ENCODE data around the gene CCND2.

DNA sequence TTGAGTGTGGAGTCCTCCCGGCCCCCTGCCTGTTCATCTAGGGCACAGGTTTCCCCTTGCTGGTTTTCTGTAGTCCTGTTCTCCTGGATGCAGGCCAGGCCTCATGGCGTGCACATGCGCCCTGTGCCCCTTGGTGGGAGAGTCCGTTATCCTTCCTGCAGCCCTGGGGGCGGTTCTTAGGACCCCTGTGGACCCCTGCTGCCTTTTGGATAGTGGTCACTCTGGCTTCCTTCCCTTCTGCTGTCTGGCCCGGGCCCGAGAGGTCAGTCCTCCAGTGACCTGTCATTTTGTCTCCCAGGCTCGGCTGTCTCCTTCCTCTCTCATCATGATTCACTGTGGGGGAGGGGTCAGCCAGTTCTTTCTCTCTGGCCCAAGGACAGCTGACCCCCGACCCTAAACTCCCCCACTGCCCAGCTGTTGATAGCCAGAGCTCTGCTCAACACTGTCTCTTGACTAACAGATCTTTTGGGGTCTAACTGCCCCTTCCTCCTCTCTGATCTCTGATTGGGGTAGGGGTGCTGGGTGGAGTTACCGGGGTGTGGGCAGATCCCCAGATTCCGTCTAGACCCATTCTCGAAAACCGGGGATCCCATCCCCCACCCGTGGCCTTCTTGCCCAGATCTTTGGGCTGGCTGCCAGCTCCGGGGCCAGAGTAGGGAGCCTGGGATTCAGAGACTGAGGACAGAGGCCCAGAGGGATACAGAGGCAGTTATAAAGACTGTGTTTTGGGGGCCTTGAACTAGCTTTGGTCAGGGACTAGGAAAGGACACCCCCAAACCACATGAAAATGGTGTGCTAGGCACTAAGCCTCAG lies 7.0 kb downstream of the CCND2 start:
- TF ChIP-seq TAF1 (IDR thresholded peaks at IDR 0.05; ENCODE audit: low read depth) = no peak
- TF ChIP-seq EGR1 (IDR thresholded peaks at IDR 0.05) = no peak
- no peak for TF ChIP-seq EP300 (IDR thresholded peaks at IDR 0.05; ENCODE audit: borderline replicate concordance)
- TF ChIP-seq, protein P1, sequence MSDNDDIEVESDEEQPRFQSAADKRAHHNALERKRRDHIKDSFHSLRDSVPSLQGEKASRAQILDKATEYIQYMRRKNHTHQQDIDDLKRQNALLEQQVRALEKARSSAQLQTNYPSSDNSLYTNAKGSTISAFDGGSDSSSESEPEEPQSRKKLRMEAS (IDR thresholded peaks at IDR 0.05) = no peak
- no peak for TF ChIP-seq CEBPB (IDR thresholded peaks at IDR 0.05)
- TF ChIP-seq, protein P2, sequence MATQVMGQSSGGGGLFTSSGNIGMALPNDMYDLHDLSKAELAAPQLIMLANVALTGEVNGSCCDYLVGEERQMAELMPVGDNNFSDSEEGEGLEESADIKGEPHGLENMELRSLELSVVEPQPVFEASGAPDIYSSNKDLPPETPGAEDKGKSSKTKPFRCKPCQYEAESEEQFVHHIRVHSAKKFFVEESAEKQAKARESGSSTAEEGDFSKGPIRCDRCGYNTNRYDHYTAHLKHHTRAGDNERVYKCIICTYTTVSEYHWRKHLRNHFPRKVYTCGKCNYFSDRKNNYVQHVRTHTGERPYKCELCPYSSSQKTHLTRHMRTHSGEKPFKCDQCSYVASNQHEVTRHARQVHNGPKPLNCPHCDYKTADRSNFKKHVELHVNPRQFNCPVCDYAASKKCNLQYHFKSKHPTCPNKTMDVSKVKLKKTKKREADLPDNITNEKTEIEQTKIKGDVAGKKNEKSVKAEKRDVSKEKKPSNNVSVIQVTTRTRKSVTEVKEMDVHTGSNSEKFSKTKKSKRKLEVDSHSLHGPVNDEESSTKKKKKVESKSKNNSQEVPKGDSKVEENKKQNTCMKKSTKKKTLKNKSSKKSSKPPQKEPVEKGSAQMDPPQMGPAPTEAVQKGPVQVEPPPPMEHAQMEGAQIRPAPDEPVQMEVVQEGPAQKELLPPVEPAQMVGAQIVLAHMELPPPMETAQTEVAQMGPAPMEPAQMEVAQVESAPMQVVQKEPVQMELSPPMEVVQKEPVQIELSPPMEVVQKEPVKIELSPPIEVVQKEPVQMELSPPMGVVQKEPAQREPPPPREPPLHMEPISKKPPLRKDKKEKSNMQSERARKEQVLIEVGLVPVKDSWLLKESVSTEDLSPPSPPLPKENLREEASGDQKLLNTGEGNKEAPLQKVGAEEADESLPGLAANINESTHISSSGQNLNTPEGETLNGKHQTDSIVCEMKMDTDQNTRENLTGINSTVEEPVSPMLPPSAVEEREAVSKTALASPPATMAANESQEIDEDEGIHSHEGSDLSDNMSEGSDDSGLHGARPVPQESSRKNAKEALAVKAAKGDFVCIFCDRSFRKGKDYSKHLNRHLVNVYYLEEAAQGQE (IDR thresholded peaks at IDR 0.05; ENCODE audit: low read depth) = no peak
- TF ChIP-seq TCF12 (IDR thresholded peaks at IDR 0.05; ENCODE audit: low read depth) = no peak
- TF ChIP-seq NFIC (IDR thresholded peaks at IDR 0.05) = no peak
- TF ChIP-seq ZBTB7A (IDR thresholded peaks at IDR 0.05; ENCODE audit: low read depth) = no peak
- TF ChIP-seq RAD21 (IDR thresholded peaks at IDR 0.05; ENCODE audit: low read depth) = no peak
- no peak for TF ChIP-seq CREB1 (IDR thresholded peaks at IDR 0.05; ENCODE audit: low read depth)
- TF ChIP-seq, protein P3, sequence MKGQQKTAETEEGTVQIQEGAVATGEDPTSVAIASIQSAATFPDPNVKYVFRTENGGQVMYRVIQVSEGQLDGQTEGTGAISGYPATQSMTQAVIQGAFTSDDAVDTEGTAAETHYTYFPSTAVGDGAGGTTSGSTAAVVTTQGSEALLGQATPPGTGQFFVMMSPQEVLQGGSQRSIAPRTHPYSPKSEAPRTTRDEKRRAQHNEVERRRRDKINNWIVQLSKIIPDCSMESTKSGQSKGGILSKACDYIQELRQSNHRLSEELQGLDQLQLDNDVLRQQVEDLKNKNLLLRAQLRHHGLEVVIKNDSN (IDR thresholded peaks at IDR 0.05) = no peak
- TF ChIP-seq YY1 (IDR thresholded peaks at IDR 0.05; ENCODE audit: low read depth) = no peak

Data from Ishikawa (cell line).